ENCODE results near the gene GOPC. TPM values are rescaled to one million over a fixed set of nuclear protein-coding genes. Genes with fewer than 3 reads are reported as not detected.
A peak's percentile ranks its signal among the peaks of the same experiment; 100 is the strongest.

GOPC gene
- total RNA-seq, 3 donors from 2014 or later (not counting 1 experiment from before 2014, with no cell fraction given) = 17.5 to 27.7 (median 20.4) TPM

- H3K4me3 ChIP-seq (ENCODE audit: low read length) = no peak overlapping the region
- intact Hi-C loops (cut with micrococcal nuclease) = loop anchor here (10.0 kb wide), 2 partner anchors 1196 to 1696 kb away; no protein-coding TSS in a partner anchor
- H3K27ac ChIP-seq (ENCODE audit: low read length) = no peak overlapping the region
- Mint-ChIP-seq H3K9me3 (peaks cover 2 to 7% of the 10 kb centered on the region in 2 donors), H3K4me1 (peaks cover 41 to 46% of the 10 kb centered on the region in 2 donors), H3K27ac (peak overlapping the region; percentile 34 to 53), H3K4me3 (no peak overlapping the region), H3K27me3 (ENCODE audit: low read depth in 2 of 2) (no peaks in the 10 kb centered on the region), H3K36me3 (peaks cover 7% of the 10 kb centered on the region)
- TF ChIP-seq CTCF (IDR thresholded peaks at IDR 0.05) = no peak
- H3K36me3 ChIP-seq (ENCODE audit: control insufficient read depth, insufficient read depth, low read length) = no peaks in the 10 kb centered on the region
- DNase-seq (peak in 1 of 2 donors; percentile 25), ATAC-seq (peak in 1 of 3 donors; percentile 14)
- no peaks in the 10 kb centered on the region for H3K27me3 ChIP-seq (ENCODE audit: control insufficient read depth, insufficient read depth, low read length)
- 28% methylated on average over 1 of the region's 1 CpG for WGBS (ENCODE audit: insufficient coverage)
- H3K9me3 ChIP-seq (ENCODE audit: control insufficient read depth, insufficient read depth, low read length) = peaks cover 19% of the 10 kb centered on the region
- H3K4me1 ChIP-seq (ENCODE audit: control insufficient read depth, insufficient read depth, low read length) = peaks cover 26% of the 10 kb centered on the region
These were observed 16.9 kb upstream of the GOPC start for GRCh38 chr6:117619178-117619577.

GRCh38 chr6:117617210-117618035, 15.1 kb upstream of the GOPC start:
- ATAC-seq = peak; percentile 10 to 30 (median 21)
- peak in 1 of 2 donors; percentile 26 for DNase-seq
- intact Hi-C loops (cut with micrococcal nuclease) = loop anchor here (2.0 to 10.0 kb wide), 3 partner anchors 59 to 1697 kb away; no protein-coding TSS in a partner anchor
- H3K36me3 ChIP-seq (ENCODE audit: control insufficient read depth, insufficient read depth, low read length) = no peaks in the 10 kb centered on the region
- H3K27me3 Mint-ChIP-seq (ENCODE audit: low read depth in 2 of 2) = no peaks in the 10 kb centered on the region
- WGBS (ENCODE audit: insufficient coverage) = 98% methylated on average over 7 of the region's 9 CpGs
- peak overlapping the region; percentile 93 to 95 for H3K27ac Mint-ChIP-seq
- peak overlapping the region; percentile 10 for H3K4me3 Mint-ChIP-seq
- no peak for TF ChIP-seq CTCF (IDR thresholded peaks at IDR 0.05)
- peaks cover 59 to 64% of the 10 kb centered on the region in 2 donors for H3K4me1 Mint-ChIP-seq
- peaks cover 2 to 7% of the 10 kb centered on the region in 2 donors for H3K9me3 Mint-ChIP-seq
- H3K27ac ChIP-seq (ENCODE audit: low read length) = peak overlapping the region; percentile 81
- peaks cover 29% of the 10 kb centered on the region for H3K4me1 ChIP-seq (ENCODE audit: control insufficient read depth, insufficient read depth, low read length)
- H3K36me3 Mint-ChIP-seq = no peaks in the 10 kb centered on the region
- no peak overlapping the region for H3K4me3 ChIP-seq (ENCODE audit: low read length)
- no peaks in the 10 kb centered on the region for H3K27me3 ChIP-seq (ENCODE audit: control insufficient read depth, insufficient read depth, low read length)
- peaks cover 19% of the 10 kb centered on the region for H3K9me3 ChIP-seq (ENCODE audit: control insufficient read depth, insufficient read depth, low read length)

GRCh38 chr6:117616391-117617209, 14.3 kb upstream of the GOPC start:
- Mint-ChIP-seq H3K9me3 (peaks cover 2 to 7% of the 10 kb centered on the region in 2 donors), H3K36me3 (no peaks in the 10 kb centered on the region), H3K4me1 (peaks cover 60 to 65% of the 10 kb centered on the region in 2 donors), H3K27me3 (ENCODE audit: low read depth in 2 of 2) (no peaks in the 10 kb centered on the region), H3K4me3 (peak overlapping the region; percentile 50), H3K27ac (peak overlapping the region; percentile 93 to 95)
- DNase-seq (peak; percentile 69 to 84), ATAC-seq (peak; percentile 65 to 73 (median 72))
- peaks cover 19% of the 10 kb centered on the region for H3K9me3 ChIP-seq (ENCODE audit: control insufficient read depth, insufficient read depth, low read length)
- H3K27ac ChIP-seq (ENCODE audit: low read length) = peak overlapping the region; percentile 81
- H3K36me3 ChIP-seq (ENCODE audit: control insufficient read depth, insufficient read depth, low read length) = no peaks in the 10 kb centered on the region
- intact Hi-C loops (cut with micrococcal nuclease) = loop anchor here (2.0 to 10.0 kb wide), 3 partner anchors 60 to 1698 kb away; no protein-coding TSS in a partner anchor
- no peaks in the 10 kb centered on the region for H3K27me3 ChIP-seq (ENCODE audit: control insufficient read depth, insufficient read depth, low read length)
- H3K4me3 ChIP-seq (ENCODE audit: low read length) = no peak overlapping the region
- TF ChIP-seq CTCF (IDR thresholded peaks at IDR 0.05) = no peak
- WGBS (ENCODE audit: insufficient coverage) = 27% methylated on average over 6 of the region's 8 CpGs
- H3K4me1 ChIP-seq (ENCODE audit: control insufficient read depth, insufficient read depth, low read length) = peaks cover 29% of the 10 kb centered on the region

All from natural killer cell (primary cell).